Raji (cell line): ENCODE results near the gene ZC3H10.
A peak's percentile ranks its signal among the peaks of the same experiment; 100 is the strongest.

Experiments used
- POLR2A ChIP-seq: IDR thresholded peaks from 2 replicates; pipeline ENCODE4 v1.6.1; 2011; ENCODE audit warnings: low read depth, low read length, control low read depth; ENCODE audit not compliant: insufficient read depth

ZC3H10 gene

DNA sequence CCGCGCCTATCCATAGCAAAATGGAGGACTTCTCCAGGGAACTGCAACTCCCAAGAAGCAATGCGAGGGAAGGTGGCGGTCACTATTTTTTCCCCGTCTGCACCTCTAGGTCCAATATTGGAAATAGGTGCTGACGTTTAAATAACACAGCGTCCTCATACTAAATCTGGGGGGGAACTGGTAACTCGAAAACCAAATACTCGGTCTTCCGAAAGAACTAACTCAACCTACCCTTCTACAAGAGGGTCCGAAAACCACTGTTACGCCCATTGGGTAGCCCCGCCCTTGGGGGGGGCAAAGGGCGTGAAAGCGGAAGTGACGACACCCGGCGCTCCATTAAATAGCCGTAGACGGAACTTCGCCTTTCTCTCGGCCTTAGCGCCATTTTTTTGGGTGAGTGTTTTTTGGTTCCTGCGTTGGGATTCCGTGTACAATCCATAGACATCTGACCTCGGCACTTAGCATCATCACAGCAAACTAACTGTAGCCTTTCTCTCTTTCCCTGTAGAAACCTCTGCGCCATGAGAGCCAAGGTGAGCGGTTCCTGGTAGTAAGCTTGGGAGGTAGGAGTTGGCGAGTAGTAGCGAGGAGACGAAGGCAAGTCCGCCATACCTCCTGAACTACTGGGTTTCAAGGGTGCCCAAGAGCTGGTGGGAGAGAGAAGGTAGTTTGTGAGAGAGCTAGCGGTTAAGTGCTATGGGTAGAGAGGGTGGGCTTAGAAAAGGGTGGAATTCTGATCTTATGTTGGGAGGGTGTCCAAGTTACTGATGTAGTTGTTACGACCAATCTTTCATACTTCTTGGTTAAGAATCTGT is 1.6 kb upstream of the ZC3H10 start, which contains the start of gene RPL41:
Gene RPL41, plus strand, starts transcription at position 367 of the 815 bp plus-strand sequence.
- TF ChIP-seq POLR2A, result peak; percentile 100

DNA sequence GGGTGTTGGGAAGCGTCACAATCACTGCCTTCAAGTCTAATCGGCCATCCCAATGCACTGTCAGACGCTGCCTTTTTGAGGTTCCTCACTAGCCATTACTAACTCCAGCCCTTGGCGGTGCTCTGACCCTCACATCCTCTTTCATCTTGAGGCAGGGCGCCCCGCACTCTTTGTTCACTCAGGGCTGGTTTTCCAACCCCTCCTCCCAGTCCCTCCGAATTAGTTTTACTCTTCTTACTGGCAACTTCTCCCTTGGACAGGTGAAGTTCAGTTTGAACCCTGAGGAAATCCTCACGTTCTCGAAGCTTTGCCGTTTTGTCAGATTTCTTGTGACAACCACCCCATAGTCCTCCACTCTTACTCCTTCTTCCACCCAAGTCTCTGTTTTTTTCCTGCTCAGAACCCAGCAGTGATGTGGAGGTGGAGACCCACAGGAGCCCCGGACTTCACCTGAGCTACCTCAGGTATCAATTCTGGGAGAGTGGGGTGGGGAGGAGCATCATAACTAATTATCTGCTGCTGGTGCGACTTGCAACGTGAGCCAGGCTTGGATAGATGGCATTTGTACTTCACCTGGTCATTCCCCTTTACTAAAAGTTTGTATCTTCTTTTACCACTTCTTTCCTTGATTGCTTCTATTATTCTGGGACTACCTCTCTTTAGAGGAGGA is 757 bp downstream of the ZC3H10 start:
- TF ChIP-seq POLR2A, result no peak

DNA sequence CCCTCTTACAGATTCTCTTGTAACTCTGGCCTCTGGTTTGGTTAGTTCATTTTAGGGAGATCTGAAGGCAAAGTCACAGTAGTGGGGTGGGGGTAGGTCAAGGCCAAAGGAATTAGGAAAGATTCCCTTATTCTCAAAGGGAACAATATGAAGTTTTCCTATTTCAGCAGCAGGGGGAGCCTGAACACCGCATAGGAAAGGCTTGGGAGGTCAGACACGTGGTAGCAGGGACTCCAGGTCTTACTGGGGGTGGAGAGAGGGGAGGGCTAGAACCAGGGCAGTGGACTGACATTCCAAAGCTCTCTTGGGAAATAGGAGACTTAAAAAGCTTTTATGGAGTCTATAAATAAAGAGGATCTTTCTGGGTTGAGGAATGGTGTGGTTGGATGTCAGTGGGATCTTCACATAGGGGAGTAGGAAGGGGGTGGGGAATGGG is 1.3 kb downstream of the ZC3H10 start:
- TF ChIP-seq POLR2A, result 0 out of 2 replicates have a peak, but pooled peaks have one; percentile 28

DNA sequence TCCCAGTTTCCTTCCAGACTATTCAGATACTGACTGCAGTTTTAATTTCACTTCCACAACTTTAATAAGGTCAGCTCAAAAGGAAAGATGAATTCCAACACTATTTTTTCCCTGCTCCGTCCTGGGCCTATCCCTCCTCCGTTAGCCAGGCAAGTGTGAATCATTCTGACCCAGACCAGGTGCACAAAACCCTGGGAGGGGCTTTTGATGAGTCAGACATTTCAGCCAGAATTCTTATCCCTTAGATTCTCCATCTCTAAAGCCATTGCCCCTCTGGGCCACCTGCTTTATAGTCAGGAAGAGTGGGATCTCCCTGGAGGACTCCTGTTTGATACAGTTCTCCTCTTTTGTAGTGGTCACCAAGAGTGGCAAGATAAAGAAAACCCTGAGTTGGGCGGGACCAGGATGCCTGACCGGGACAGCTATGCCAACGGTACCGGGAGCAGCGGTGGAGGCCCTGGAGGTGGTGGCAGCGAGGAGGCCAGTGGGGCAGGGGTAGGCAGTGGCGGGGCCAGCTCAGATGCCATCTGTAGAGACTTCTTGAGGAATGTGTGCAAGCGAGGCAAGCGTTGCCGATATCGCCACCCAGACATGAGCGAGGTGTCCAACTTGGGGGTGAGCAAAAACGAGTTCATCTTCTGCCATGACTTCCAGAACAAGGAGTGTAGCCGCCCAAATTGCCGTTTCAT is 2.2 kb downstream of the ZC3H10 start:
- TF ChIP-seq POLR2A, result no peak

DNA sequence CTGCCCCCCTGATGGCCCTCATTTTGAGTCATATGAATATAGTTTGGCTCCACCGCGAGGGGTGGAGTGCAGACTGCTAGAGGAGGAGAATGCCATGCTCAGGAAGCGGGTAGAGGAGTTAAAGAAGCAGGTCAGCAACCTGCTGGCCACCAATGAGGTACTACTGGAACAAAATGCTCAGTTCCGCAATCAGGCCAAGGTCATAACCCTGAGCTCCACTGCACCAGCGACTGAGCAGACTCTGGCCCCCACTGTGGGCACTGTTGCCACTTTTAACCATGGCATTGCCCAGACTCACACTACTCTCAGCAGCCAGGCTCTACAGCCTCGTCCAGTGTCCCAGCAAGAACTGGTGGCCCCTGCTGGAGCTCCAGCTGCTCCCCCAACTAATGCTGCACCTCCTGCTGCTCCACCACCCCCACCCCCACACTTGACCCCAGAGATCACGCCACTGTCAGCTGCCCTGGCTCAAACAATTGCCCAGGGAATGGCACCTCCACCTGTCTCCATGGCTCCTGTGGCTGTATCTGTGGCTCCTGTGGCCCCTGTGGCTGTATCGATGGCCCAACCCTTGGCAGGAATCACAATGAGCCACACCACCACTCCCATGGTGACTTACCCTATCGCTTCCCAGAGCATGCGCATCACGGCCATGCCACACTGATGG is 3.3 kb downstream of the ZC3H10 start:
- TF ChIP-seq POLR2A, result no peak

DNA sequence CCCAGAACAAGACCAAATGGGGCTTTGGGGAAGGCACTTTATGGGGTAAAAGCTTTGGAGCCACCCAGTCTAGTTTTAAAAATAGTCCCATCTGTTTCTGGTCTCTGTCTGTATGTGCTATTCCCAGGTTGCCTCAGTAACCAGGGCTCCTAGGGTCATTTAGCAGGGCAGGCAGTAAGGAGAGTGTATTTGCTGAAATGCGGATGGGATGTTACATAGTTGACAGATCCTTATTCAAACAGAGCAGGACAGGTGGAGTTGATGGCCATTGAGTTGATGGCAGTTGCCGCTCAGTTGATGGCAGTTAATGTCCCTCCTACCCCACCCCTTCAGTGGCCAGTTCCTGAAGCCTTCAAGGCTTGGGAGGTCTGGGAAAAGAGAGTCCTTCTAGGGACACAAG is 4.6 kb downstream of the ZC3H10 start:
- no peak for TF ChIP-seq POLR2A

DNA sequence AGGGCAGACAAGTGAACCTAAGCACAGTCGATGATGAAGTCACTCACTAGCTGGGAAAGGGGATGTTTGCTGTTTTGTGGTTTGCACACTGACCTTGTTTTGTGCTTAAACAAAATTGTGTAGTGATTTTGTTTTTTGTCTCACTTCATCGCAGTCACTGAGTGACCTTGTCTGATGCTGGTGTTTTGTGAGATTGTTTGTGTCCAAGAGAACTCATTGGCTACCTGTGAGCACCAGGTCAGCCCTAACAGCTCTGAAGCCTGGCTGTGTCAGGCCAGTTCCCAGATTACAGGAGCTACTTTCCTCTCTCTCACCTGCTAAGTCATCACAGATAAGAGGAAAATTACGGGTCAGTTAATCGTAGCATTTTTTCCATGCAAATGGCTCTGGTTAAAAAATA is 6.1 kb downstream of the ZC3H10 start:
- TF ChIP-seq POLR2A, result no peak

DNA sequence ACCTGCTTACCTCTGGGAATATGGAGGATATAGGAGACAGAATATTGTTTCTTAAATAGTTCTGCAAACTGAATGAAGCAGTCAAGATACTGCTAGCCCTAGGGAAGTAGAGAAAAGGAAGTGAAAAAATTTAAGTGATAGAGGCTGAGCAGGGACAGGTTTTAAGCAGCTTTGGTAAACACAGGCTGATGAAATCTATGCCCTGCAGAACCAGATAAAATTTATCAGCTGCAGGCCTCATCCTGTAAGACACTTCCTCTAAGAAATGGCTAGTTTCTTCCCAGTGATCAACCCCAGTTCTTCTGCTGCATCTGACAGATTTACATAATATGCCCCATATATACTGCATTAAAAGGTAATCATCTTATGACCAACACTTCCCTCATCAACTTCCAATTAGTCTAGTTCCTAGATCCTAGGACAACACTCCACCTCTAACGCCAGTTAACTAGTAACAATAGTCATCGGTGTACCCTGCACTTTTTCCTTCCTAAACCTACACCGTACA is 8.7 kb downstream of the ZC3H10 start:
- TF ChIP-seq POLR2A, result no peak

DNA sequence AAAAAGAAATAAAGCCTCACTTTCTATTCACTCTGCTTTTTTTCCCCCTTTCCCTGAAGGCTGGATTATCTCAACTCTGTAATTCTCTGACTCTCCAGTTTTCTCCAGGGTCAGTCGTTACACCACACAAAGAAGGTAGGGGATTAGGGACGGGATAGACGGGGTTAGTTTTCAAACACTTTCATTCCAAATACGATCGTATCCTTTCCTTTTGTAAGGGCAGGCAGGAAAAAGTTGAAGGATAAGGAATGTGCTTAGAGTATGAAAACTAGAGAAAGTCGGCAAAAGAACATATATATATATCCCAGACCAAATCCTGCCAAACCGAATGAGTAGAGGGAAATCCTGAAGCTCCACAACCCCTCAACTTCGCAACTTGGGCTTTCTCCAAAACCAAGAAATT is 9.4 kb downstream of the ZC3H10 start:
- no peak for TF ChIP-seq POLR2A

DNA sequence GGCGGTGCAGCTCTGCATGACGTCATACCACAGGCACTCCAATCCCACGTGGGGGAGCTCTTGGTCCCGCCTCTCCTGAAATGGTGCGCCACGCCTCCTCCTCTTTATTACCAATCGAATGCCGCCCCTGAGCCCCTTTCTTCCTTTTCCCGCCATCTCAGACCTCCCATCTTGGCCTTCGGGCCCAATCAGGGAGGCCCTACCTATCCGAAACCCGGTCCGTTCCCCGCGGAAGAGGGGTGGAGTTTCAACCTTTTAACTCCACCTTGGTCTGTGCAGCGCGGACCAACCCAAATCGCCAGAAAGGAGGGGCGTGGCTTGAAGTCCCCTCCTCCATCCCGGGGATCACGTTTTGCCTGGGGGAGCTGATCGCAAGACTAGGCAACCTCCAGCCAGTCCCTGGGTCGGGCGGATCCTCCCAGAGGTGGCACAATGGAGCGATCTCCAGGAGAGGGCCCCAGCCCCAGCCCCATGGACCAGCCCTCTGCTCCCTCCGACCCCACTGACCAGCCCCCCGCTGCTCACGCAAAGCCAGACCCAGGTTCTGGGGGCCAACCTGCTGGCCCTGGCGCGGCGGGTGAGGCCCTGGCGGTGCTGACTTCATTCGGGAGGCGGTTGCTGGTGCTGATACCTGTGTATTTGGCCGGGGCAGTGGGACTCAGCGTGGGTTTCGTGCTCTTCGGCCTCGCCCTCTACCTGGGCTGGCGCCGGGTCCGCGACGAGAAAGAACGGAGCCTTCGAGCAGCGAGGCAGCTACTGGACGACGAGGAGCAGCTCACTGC is 10.0 kb downstream of the ZC3H10 start, which contains the start of gene ESYT1:
Gene ESYT1, plus strand, starts transcription at position 380 of the 782 bp plus-strand sequence. Its CDS starts 53 bp downstream, at position 433.
- peak; percentile 87 for TF ChIP-seq POLR2A

DNA sequence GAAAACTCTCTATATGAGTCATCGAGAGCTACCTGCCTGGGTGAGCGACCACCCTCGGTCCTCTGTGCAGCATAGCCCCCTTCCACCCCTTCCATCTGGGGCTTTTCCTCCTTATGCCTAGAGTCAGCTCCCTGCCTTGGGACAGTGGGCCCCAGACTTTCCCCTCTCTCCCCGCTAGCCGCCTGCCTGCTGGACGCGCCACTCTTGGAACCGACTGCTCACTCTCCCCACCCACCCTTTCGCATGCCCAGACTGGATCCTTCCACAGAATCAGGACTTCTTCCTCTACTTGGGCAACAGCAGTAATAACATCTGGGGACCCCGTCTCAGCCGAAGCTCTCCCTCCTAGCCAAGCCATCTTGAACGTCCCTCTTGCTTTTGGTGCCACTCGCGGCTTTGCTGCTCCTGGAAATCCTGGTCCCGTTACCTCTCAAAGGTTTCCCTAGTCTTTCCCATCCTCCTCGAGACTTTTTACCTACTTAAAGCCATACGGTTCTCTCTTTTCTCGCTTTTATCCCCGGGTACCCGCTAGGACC is 10.7 kb downstream of the ZC3H10 start:
- no peak for TF ChIP-seq POLR2A

DNA sequence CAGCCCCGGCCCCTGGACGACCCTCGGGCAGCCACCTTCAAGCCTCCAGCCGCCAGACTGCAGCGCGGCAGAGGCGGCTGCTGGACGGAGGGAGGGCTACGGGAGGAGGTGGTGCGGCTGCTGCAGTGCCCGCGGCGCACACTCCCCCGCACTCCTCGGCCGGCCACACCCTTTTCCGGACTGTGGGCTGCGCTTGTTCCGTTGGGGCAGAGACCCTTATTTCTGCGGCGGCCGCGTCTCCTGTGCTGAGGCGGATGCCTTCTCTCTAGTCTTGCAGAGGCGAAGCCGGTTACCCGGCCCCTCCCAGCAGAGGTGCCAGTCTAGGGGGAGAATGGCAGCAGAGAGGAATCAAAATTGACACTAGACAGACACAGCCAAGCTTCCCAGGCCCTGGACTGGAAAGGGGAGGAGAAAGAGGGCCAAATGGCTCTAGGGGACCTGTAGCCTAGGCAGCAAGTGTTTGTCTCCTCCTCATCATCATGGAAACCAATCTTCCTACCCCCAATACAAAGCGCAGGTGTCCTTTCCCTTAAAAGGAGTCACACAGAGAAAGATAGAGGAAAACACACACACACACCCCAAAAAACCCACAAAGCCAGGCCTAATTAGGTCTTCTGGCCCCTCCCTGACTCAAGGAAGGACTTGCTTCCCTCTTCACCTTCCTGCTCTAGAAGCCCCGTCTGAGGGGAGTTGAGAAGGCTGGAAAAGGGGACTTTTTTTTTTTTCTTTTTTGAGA is 11.3 kb downstream of the ZC3H10 start:
- TF ChIP-seq POLR2A, result peak; percentile 41; the same call in 1 of the 2 replicates

DNA sequence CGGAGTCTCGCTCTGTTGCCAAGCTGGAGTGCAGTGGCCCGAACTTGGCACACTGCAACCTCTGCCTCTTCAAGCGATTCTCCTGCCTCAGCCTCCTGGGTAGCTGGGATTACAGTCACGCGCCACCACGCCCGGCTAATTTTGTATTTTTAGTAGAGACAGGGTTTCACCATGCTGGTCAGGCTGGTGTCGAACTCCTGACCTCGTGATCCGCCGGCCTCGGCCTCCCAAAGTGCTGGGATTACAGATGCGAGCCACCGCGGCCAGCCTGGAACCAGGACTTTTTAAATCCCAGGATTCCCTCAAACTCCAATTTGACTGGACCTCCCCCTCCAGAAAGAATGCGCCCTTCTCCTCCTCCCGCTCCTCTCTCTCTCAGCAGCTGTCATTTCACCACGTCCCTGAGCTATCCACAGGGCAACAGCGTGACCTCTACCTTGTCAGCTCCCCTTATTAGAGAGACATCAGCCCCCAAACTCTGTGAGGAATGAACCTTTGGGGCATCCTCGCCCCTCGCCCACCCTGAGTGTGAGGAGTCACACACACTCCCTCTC is 12.0 kb downstream of the ZC3H10 start:
- no peak for TF ChIP-seq POLR2A

DNA sequence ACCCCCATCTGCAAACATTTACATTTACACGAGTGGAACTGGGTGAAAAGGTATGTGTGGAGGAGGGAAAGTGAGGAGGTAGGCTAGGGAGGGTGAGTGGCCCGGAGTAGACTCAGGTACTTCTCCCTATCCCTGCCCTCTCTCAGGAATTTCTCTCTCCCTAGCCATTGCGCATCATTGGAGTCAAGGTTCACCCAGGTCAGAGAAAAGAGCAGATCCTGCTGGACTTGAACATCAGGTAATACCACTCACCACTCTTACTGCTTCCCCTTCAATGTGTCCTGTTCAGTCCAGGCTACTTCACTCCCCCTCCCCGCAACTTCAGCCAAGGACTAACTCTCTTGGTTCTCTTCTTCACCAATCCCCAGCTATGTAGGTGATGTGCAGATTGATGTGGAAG is 12.8 kb downstream of the ZC3H10 start:
- TF ChIP-seq POLR2A, result no peak
